C4-2B (cell line): ENCODE data around the gene NAT8.
"Not testable (repeated sequence)": the region's sequence is repeated elsewhere in the genome, so short reads cannot be mapped to it uniquely, and the experiment has no call there.

Experiments
- CTCF ChIP-seq: fragments of 450-650 bp; conservative IDR thresholded peaks from 2 replicates; pipeline ENCODE4 v1.5.1; 2017; ENCODE audit warnings: mild to moderate bottlenecking
- ZFX ChIP-seq: fragments of 450-650 bp; IDR thresholded peaks from 2 replicates; pipeline ENCODE4 v1.6.1; 2017

GRCh38 chr2:73624625-73625024, 17.6 kb downstream of the NAT8 start:
- TF ChIP-seq CTCF, ZFX: not testable (repeated sequence)
